HG03135 (cell line): ENCODE measurements around the gene SPRED2.

Source experiments
- ATAC-seq: cut with Tn5 transposase; IDR thresholded peaks from one replicate; pipeline ENCODE4 v1.9.1; 2021; ENCODE audit warnings: mild to moderate bottlenecking, moderate library complexity; ENCODE audit not compliant: unreplicated experiment

The SPRED2 gene

DNA sequence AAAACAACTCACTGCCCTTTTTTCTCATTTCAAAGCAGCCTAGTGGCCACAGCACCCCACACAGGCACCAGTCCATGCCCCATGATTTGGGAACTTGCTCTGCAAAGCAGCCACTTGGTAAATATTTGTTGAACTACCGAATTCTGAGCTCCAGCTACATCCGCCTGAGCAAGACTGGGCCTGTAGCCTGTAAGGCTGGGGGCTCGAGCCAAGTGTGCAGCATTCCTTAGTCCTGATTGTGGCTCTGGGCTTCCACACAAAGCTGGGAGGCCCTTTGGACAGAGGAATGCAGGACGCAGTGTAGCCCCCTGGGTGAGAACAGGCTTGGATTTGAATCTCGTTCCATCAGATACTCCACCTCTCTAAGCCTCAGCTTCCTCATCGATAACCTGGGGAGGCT lies 116.3 kb downstream of the SPRED2 start:
- ATAC-seq: no peak

DNA sequence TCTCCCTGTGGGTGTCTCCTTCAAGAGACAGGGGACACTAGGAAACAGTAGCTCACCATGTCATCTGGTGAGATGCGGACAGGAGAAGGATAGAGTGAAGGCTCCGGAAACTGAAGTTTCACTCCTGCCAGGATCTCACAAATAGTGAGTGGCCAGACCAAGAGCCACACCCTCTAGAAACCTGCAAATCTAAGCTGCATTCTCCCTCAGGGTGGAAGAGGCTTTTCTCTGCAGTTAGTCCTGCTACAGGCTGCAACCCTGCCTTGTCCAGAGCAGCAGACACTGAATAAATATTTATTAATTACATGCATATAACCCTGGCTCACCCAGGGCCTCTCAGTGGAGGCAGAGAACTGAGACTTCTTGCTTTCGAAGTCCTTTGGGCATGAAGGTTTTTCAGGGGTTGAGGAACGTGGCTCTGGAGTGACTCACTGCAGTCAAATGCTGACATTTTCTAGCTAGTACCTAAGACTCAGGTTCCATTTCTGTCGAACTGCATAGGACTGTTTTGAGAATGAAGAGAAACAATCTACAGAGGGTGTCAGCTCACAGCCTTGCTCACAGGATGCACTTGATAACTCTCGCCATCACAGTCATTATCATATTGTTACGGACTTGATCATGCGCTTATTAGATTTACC lies 117.5 kb downstream of the SPRED2 start:
- ATAC-seq: no peak

DNA sequence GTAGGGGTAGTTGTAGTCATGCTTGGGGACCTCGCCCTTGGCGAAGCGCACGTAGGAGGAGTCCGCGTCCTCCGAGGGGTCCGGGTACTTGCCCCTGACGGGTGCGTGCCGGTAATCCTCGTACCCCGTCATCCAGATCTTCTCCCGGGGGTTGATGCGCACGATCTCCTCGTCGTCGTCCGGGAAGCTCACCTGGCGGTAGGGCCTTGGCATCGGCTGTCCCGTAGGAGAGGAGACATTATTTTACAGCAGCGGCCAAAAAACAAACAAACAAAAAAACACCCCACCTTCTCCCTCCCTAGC lies 118.5 kb downstream of the SPRED2 start:
- ATAC-seq: no peak

DNA sequence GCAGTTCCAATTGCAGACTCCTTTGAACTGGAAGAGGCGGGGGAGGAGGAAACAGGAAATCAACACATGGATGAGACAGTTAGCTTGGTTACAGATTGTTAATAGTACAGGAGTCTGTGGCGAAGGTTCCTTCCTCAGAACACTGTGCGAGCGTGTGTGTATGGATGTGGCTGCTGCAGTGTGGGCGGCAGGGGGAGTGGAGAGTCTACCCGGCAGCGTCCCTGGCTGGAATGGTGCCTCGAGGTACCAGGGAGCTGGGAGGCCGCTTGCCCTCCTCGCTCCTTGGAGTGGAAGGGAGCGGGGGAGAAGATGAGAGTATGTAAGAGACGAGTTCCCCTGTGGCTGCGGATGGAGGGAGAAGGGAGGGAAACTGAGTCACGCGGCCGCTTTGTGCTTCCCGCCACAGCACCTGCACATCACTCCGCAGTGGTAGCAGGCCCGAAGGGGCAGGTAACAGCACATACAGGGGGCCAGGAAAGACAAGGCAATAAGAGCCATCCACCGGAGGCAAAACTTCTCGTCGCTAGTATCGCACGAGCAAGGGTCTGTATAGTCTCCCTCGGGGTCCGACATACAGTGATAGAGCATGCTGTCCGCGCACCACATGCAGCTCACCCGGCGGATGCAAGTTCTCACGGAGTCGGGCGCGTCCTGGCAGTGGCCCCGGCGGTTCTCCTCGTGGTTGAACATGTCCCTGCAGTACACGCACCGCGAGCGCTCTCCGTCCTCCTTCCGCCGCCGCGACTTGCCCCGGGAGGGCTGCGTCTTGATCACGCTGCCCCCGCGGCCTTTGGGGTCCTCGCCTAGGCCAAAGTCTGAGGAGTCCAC lies 119.1 kb downstream of the SPRED2 start:
- ATAC-seq: no peak

DNA sequence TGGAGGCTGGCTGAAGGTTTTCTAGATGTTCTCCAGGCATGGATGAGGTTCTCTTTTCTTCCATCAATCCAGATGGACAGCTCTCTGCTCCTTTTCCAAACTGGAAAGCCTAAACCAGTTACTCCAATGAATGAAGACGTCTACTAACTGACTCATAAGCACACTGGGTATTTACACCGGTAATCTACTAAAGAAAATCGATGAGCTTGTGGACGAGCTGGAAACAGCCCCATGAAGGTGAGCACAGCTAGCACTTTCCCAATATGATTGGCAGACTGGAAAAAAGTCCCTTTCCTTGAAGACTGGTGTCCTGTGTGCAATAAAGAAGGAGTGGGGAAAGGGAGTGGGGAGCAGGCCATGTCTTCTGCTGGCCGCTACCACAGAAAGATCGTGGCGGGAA lies 120.8 kb downstream of the SPRED2 start:
- no peak for ATAC-seq

DNA sequence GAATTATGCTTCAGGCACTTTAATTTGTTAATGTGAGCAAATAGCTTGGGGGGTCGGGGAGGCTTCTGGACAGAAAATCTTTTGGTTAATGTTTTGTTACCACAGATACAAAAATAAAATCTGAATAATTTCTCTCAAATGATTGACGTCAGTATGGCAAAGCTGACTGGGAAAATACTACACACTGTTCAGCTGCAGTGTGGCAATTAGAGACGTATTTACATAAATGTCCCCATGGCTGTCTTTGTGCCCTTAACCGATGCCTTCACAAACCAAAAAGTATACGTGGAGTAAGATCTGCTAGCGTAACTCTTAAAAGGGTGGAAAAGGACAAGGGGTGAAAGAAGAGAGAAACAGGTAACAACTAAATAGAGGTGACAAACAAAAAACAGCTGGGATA lies 121.3 kb downstream of the SPRED2 start:
- no peak for ATAC-seq

DNA sequence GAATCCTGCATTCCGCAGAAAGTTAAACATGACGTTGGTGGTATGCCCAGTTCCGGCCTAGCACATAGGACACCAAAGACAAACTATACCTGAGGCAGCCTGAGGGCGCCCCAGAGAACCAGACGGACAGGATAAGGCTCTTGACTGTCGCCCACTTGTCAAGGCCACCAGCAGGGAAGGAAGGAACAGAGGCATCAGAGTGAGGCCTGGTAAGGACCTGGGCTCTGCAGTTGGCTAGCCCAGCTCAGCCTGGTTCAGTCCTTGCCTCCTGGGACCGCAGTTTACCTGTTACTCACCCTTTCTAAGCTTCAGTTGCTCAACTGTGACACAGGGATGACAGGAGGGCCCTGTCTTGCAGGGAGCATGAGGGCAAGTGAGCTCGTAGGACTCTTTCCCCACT lies 122.7 kb downstream of the SPRED2 start:
- ATAC-seq: no peak

DNA sequence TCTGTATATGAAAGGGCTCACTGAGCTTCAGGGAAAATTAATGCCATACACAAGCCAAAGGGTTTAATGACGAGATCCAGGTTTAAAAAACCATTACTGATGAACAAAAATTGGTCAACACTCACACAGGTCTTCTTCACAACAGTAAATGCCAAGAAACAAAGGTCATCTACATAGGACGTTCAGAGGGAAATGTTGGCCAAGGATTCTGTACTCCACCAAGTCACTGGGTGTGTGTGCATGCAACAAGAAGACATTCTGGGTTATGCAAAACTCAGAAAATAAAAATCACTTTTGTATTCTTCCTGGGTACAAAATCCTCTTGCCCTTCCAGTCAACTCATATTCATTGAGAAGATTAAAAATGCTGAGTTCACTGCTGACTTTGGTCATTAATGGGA lies 126.5 kb downstream of the SPRED2 start:
- no peak for ATAC-seq

DNA sequence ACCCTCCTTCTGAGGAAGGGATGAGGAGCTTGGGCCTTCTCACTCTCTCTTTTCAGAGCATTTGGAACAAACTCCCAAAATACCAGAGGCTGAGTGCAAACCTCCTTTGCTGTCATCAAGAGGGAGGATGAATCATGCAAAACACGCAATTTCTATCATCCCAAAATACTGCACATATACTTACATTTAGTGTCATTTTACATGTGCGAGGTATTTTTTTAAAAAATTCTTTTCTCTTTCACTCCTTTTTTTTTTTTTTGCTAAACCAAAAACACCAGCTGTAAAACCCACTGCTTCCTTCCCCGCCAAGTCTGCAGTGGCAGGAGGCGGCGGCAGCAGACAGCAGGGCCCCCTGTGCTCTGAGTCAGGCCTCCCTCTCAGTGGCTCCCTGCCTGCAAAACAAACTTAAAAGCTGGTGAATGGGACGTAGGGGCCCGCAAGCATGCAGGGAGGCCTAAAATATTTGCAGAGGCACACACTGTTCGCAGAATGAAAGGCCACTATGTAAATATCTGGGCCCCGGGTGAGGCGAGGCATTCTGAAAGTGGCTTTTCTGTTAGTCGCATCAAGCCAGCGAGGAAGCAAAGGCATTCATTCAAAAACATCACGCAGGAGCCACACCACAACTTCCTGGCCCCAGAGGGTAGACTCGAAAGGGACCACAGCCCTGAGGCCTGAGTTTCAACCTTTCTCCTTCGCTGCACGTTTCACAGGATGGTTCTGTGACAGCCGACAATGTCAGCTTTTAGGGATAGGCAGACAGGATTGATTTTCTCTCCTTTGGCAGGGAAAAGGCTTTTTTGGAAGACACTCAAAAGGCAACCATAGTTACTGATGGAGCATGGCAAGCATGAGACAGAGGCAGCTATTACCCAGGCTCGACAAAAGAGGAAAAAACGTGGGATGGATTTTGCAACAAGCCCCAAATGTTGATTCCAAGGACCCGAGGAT lies 131.4 kb downstream of the SPRED2 start:
- peak; percentile 92 for ATAC-seq

DNA sequence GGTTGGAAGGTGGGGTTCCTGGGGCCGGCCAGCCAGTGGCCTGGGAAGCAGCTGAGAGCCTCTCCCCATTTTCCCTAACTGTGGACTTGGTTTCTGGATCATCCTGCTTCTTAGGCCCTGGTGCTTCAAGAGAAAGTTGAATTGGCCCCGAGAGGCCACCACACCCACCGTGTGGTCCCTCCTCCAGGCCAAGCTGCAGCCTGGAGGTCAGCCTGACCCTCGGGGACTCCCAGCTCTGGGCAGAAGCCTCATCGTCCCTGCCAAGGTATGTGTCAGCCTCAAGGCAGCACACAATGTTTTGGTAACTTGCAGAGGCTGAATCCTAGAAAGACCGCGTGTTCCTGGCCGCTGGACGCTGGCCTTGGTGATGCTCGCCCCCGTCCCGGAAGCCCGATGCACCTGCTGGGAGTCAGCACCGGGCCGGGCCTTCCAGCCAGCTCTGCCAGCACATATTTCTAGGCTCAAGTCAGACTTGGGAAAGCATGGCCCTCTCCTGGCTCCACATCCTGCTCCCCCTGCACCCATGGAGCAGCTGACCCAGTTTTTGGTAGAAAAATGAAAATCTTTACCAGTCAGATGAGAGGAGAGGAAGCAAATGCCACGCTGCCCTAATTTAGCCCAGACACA lies 132.2 kb downstream of the SPRED2 start:
- no peak for ATAC-seq

DNA sequence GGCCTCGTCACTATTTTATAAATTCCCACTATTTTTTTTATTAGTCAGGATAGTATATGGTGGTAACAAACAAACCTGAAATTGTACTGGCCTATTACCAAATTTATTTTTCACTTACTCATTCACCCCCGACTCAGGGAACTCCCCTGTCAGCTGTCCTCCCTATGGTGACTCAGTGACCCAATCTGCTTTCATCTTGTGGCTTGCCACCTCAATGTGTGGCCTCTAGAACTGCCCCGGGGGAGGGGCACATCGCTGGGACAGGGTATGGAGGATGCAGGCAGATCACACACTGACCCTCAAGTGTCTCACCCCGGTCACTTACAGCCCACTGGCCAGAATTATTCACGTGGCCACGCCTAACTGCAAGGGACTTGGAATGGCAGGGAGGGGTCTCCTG lies 133.2 kb downstream of the SPRED2 start:
- no peak for ATAC-seq

DNA sequence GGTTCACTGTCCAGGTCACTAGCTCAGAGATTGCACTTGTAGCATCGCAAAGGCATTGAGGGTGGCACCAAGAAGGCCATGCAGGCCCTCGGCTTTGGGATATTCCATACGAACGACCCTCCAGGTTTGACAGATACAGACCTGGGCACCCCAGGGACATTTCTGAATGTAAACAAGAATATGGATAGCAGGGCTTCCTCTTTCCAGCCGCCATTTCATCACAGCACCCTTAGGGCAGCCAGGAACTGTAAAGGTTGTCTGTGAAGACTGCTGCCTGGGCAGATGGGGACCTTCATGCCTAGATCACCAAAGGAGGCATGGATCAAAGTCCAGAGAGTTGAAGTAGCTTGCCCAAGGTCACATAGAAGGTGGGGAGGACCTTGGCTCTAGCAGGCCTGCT lies 134.3 kb downstream of the SPRED2 start:
- no peak for ATAC-seq

DNA sequence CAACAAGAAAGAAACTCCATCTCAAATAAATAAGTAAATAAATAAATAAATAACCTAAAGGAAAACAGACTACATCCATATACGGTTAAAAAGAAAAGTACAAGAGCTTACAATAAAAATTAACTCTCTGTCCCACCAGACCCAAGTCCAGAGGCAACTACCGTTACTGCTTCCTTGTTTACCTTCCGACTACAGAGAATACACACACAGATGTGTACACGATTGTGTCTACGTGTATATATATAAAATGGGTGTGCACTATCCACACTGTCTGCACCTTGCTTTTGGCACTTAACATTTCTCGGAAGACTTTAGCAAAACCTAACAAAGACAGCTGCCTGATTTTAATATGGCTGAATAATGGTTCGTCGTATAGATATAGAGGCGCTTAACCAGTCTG lies 134.9 kb downstream of the SPRED2 start:
- no peak for ATAC-seq

DNA sequence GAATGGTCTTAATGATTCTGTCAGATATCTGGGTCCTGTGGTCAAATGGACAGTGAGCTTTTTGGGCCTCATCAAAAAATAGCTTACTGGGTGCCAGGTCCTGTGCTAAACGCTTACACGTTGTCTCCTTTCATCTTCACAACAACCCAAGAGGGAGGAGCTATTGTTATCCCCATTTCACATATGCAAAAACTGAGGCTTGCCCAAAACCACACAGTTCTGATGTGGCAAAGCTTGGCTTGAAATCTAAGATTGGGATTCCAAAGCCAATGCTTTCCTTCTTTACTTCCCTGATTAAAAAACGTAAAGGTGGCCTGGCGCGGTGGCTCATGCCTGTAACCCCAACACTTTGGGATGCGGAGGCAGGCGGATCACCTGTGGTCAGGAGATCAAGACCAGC lies 135.4 kb downstream of the SPRED2 start:
- no peak for ATAC-seq

DNA sequence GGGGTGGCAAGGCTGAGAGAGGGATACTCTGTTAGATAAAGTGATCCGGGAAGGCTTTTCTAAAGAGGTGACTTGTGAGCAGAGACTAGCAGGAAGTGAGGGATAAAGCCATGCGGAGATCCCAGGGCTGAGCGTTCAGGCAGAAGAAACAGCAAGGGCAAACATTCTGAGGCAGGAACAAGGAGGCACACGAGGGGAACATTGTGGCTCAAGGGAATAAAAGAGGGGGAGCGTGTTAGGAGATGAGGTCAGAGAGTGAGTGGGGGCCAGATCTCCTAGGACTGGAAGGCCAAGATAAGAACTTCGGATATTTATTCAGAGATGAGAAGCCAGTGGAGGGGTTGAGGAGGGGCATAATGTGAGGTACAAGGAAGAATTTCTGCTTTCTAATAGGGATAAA lies 137.7 kb downstream of the SPRED2 start:
- ATAC-seq: no peak

DNA sequence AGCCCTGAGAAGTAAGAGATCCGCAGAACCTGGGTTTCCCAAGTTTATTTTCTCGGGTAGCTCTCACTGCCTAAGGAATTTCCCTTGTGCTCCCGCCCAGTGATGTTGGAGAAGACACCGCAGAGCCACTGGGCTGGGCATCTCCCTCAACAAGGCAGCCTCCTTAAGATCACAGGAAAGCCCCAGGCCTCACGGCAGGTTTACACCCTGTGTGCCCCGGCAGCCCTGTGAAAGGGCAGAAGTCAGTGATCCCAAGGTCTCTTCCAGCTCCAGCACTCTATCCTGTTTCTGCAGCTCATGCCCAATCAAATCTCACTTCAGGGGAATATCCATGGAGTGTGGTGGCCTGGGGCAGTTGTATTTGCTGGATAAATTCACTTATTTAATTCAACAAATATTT lies 138.3 kb downstream of the SPRED2 start:
- ATAC-seq: no peak

DNA sequence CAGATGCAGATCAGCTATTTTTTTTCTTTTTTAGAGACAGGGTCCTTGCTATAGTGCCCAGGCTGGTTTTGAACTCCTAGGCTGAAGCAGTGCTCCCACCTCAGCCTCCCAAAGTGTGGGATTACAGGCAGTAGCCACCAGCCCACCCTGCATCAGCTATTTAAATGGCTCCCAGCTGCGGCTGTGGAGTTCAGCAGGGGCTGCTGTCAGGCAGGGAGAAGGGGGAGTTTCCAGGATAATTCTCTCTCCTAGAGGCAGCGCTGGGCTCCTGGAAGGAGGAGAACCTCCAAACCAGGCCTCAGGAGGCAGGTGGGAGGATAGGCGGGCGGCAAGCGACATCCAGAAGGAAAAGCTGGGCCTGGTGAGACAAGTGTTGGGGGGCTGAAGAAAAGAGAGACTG lies 139.0 kb downstream of the SPRED2 start:
- ATAC-seq: no peak

DNA sequence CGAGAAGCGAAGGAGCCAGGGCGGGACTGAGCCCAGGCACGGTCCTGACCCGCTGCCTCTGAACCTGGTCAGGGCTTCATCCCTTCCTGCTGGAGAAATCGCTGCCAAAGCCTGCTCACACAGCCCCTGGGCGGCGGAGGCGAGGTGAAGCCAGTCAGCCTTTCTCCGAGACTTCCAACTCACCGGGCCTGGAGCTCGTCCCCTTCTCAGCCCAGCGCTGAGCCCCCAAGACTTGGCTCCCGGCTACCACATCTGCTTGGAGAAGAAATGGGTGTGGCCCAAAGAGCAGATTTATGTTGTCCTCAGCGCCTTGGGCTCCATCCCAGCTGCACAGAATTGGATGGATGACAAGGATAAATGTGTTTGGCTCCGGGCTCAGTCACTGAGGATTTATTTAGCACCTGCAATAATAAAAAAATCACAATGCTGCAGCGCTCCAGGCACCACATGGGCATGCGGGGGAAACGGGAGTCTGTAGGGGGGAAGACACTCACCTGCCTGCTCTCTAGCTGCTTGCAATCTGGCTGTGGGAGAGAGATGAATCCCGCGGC lies 139.9 kb downstream of the SPRED2 start:
- ATAC-seq: no peak

DNA sequence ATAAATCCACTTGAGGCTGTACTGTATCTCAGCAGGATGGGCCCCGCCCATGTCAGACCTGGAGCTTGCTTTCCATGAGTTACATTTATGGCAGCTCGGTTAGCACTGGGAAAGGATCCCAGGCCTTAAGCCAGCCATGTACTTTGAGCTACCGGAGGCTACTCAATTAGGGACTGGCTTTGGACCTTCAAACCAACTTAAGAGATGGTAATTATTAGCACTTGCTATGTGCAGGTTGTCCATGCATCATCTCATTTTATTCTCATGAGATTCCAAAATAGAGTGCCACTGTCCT lies 140.3 kb downstream of the SPRED2 start:
- ATAC-seq: no peak

DNA sequence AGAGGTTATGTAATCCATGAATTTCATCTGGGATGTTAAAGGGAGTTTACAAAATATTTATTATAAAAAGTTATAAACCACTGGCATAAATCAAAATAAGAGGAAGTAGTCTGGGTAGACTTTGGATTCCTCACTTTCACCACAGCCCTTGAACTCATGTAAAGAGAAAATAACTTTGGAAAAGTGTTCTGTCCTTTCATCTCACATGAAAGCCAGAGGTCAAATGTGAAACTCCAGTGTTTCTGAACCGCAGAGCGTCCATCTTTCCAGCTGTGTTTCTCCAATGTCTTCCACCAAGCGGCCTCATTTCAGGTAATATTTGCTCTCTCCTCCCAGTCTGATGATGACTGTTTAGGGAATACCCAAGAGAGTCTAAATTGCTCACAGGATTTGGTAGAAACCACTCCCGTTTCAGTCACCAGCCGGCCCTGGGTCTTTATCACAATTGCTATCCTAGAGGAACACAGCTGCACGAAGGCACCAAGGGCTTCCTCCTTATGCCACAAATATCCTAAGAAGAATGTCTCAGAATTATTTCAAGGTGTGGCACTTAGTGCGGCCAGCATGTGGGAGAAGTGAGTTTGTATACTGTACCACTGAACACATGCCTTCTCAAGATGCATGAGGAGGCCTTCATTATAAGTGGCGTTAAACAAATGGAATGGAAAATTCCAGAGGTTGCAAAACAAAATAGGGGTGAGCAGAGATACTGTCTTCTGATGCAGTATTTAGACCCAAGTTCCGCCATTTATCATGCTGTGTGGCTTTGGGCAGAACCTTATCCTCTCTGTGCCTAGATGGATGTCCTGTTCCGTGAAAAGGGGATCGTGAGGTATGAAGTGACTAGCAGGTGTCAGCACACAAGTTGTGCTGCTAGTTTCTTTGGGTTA lies 140.9 kb downstream of the SPRED2 start:
- no peak for ATAC-seq
